Endothelial cell (in vitro differentiated cells): ENCODE results near the gene AXIN1. TPM values are rescaled to one million over a fixed set of nuclear protein-coding genes. Genes with fewer than 3 reads are reported as not detected.

Source experiments
- DNase-seq: peaks from one replicate; pipeline ENCODE4 v3.0.0; 2021; ENCODE audit warnings: low spot score
- H3K27ac Mint-ChIP-seq: one replicate; pipeline ENCODE4 v1.8.0; 2021; ENCODE audit warnings: mixed read lengths, inconsistent platforms; ENCODE audit not compliant: unreplicated experiment
- H3K27me3 Mint-ChIP-seq: one replicate; pipeline ENCODE4 v1.8.0; 2021; ENCODE audit warnings: mild to moderate bottlenecking, moderate library complexity, mixed read lengths, inconsistent platforms; ENCODE audit not compliant: unreplicated experiment
- H3K36me3 Mint-ChIP-seq: one replicate; pipeline ENCODE4 v1.8.0; 2021; ENCODE audit warnings: mild to moderate bottlenecking, low read depth, mixed read lengths, inconsistent platforms; ENCODE audit not compliant: unreplicated experiment
- H3K4me1 Mint-ChIP-seq: one replicate; pipeline ENCODE4 v1.8.0; 2021; ENCODE audit warnings: mild to moderate bottlenecking, mixed read lengths, inconsistent platforms; ENCODE audit not compliant: unreplicated experiment
- H3K4me3 Mint-ChIP-seq: one replicate; pipeline ENCODE4 v1.8.0; 2021; ENCODE audit warnings: mild to moderate bottlenecking, mixed read lengths, inconsistent platforms; ENCODE audit not compliant: unreplicated experiment
- H3K9me3 Mint-ChIP-seq: one replicate; pipeline ENCODE4 v1.8.0; 2021; ENCODE audit warnings: mixed read lengths, inconsistent platforms; ENCODE audit not compliant: unreplicated experiment
- total RNA-seq: library from RNA; stranded (reverse); fragmentation: NEBNext Ultra II Directional; extraction: Animal tissue kit (Norgen Biotek cat#: 25700); gene quantifications from one replicate; pipeline ENCODE4 v1.2.1, GENCODE V29; 2021; ENCODE audit not compliant: unreplicated experiment
- TF ChIP-seq, protein P1 (sequence below): fragments of 200-600 bp; sonication (generic); IDR thresholded peaks from one replicate; pipeline ENCODE4 v1.5.0; 2021; ENCODE audit warnings: antibody characterized with exemption; ENCODE audit not compliant: unreplicated experiment

Gene AXIN1
- total RNA-seq, 1 donor from 2014 or later, result 17.5 TPM

DNA sequence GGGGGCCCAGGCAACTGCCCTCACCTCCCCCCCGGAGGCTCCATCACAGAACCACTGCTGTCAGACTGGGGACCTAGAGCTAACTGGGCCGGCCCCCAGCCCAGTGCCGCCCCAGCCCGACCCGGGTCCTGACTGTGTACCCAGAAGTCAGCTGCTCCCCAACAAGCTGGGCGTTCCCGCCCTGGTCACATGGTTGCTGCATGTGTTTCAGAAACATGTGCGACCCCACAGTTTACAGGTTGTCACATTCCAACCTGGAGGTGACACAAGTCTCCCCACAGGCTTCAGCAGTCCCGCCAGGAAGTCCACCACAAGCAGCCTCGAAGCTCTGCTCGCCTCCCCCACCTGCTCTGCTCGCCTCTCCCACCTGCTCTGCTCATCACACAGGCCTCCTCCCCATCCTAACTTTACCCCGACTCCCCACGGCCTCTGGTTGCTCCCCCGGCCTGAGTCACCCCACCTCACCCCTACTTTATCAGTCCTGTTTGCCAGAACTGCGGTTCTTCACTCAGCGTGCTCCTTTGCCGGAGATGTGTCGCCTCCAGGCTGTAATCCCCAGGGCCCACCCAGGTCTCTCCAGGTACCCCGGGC lies 16.8 kb upstream of the AXIN1 start:
- H3K27me3 Mint-ChIP-seq, result peaks cover 12% of the 10 kb centered on the region
- H3K27ac Mint-ChIP-seq, result no peak overlapping the region

DNA sequence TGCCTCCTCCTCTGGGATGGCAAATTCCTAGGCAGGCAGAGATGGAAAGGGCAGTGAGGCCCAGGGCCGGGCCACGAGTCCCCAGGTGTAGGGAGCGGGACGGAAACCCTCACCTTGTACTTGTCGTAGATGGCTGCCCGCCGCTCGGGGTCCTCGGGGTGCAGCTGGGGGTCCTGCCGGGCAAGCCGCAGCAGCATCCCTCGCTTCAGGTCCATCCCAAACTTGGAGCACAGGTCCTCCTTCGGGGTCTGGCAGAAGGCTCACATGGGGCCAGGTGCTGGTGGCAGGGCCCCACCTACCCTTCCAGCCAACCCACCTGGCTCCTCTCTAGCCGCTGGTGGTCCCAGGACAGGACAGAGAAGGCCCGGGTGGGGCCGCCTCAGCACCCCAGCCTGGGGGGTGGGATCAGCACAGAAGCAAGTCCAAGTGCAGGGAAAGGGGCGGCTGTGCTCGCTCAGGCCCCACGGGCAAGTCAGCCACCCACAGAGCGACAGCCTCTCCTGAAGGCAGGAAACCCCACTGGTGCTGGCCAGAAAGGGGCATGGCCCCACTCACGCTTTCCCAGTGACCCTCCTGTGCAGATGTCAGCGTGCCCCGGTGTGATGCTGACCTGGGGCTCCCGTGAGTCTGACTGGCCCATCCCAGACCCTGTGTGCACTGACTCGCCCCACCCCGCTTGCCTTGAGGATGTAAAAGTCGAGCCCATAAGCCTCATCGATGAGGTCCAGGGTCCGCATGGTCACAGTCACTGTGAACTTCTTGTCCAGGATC lies 16.1 kb upstream of the AXIN1 start:
- TF ChIP-seq, protein P1, sequence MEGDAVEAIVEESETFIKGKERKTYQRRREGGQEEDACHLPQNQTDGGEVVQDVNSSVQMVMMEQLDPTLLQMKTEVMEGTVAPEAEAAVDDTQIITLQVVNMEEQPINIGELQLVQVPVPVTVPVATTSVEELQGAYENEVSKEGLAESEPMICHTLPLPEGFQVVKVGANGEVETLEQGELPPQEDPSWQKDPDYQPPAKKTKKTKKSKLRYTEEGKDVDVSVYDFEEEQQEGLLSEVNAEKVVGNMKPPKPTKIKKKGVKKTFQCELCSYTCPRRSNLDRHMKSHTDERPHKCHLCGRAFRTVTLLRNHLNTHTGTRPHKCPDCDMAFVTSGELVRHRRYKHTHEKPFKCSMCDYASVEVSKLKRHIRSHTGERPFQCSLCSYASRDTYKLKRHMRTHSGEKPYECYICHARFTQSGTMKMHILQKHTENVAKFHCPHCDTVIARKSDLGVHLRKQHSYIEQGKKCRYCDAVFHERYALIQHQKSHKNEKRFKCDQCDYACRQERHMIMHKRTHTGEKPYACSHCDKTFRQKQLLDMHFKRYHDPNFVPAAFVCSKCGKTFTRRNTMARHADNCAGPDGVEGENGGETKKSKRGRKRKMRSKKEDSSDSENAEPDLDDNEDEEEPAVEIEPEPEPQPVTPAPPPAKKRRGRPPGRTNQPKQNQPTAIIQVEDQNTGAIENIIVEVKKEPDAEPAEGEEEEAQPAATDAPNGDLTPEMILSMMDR, result no peak
- Mint-ChIP-seq H3K36me3 (peaks cover 15% of the 10 kb centered on the region), H3K4me3 (no peak overlapping the region), H3K9me3 (no peaks in the 10 kb centered on the region), H3K27ac (no peak overlapping the region), H3K4me1 (peaks cover 2% of the 10 kb centered on the region), H3K27me3 (peaks cover 12% of the 10 kb centered on the region)
- DNase-seq, result no peak

More for the DNA sequence above, 16.8 kb upstream of the AXIN1 start:
- Mint-ChIP-seq H3K9me3 (no peaks in the 10 kb centered on the region), H3K4me1 (peaks cover 2% of the 10 kb centered on the region), H3K4me3 (peak overlapping the region; percentile 59), H3K36me3 (peaks cover 16% of the 10 kb centered on the region)
- no peak for DNase-seq
- TF ChIP-seq, protein P1, result no peak

DNA sequence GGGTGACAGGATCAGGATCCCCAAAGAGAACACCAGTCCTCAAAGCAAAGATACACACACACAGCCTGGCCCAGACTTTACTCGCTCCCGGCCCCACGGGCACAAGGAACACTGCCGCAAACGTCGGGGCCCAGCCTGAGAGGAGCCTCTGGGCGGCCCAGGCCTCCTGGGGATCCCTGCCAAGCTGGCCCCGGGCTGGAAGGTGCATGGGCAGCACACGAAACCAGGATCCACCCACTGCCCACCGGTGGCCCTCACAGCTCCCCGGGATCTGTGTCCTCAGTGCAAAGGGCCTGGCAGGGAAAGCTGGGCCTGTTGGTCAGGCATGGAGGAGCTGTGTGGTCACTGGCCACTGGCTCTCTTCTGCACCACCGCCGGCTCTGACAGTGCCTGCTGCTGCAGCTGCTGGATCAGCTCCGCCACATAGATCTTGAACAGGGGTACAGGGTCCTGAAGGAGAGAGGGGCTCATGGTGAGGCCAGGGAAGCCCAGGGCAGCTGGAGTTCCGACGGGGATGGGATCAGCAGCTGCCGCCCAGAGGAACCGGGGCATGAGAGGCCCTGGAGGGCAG lies 14.9 kb upstream of the AXIN1 start:
- no peak for DNase-seq
- TF ChIP-seq, protein P1, result no peak
- Mint-ChIP-seq H3K4me3 (peak overlapping the region; percentile 62), H3K27me3 (peaks cover 9% of the 10 kb centered on the region), H3K9me3 (no peaks in the 10 kb centered on the region), H3K36me3 (peaks cover 12% of the 10 kb centered on the region), H3K4me1 (peaks cover 2% of the 10 kb centered on the region), H3K27ac (no peak overlapping the region)

DNA sequence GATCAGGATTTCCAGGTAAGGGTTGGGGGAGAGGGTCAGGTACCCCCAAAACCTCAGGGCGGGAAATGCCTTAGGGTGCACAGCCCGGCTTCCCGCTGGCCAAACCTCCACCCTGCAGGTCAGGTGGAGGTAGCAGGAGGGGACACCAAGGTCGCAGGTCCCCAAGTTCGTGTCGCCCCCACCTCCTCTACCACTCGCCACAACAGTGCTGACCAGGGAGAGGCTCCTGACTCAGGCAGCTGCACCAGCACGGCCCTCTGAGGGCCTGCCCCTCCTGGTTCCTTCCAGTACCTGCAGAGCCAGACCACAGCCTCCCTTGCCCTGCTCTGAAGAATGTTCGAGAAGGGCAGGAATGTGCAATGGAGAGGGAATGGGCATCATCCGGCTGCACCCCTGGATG lies 14.0 kb upstream of the AXIN1 start:
- Mint-ChIP-seq H3K4me3 (no peak overlapping the region), H3K27me3 (peaks cover 9% of the 10 kb centered on the region)
- TF ChIP-seq, protein P1, result no peak

More for the DNA sequence above, 14.0 kb upstream of the AXIN1 start:
- H3K4me1 Mint-ChIP-seq, result peaks cover 2% of the 10 kb centered on the region
- DNase-seq, result no peak
- H3K27ac Mint-ChIP-seq, result no peak overlapping the region
- H3K9me3 Mint-ChIP-seq, result no peaks in the 10 kb centered on the region
- peaks cover 8% of the 10 kb centered on the region for H3K36me3 Mint-ChIP-seq
